A673 (cell line): ENCODE data around the gene ACACA.

Experiments used
- EZH2 ChIP-seq: fragments of 200-600 bp; sonication (generic); IDR thresholded peaks from 2 replicates; pipeline ENCODE4 v1.6.1; 2017; ENCODE audit warnings: borderline replicate concordance, low read depth, mild to moderate bottlenecking, mixed read lengths, antibody characterized with exemption, low read length; ENCODE audit not compliant: poor library complexity, severe bottlenecking
- TF ChIP-seq, protein P1 (sequence below): fragments of 300-800, 200-600 bp; sonication (generic); conservative IDR thresholded peaks from 2 replicates; pipeline ENCODE4 v1.5.1; 2017; ENCODE audit warnings: low read depth, mild to moderate bottlenecking, antibody characterized with exemption, low read length, moderate library complexity, mixed read lengths

DNA sequence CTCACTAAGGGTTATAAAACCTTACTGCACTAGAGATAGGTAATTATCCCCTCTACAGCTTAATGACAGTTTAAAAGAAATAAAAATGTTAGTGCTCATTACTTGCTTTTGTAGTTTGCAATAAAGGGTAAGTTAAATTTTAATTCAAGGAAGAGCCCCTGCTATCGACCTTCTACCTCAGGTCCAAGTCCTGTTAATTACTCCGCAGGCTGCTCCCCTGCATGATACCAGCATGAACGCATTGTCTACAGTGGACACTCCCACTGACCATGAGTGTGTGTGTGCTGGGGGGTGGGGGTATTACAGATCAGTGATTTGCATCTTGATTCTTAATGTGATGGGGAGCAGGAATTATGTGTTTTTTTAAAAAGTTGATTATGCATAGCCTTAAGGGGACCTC is 354.8 kb downstream of the ACACA start:
- TF ChIP-seq, protein P1, sequence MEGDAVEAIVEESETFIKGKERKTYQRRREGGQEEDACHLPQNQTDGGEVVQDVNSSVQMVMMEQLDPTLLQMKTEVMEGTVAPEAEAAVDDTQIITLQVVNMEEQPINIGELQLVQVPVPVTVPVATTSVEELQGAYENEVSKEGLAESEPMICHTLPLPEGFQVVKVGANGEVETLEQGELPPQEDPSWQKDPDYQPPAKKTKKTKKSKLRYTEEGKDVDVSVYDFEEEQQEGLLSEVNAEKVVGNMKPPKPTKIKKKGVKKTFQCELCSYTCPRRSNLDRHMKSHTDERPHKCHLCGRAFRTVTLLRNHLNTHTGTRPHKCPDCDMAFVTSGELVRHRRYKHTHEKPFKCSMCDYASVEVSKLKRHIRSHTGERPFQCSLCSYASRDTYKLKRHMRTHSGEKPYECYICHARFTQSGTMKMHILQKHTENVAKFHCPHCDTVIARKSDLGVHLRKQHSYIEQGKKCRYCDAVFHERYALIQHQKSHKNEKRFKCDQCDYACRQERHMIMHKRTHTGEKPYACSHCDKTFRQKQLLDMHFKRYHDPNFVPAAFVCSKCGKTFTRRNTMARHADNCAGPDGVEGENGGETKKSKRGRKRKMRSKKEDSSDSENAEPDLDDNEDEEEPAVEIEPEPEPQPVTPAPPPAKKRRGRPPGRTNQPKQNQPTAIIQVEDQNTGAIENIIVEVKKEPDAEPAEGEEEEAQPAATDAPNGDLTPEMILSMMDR, result no peak
- no peak for TF ChIP-seq EZH2
